ENCODE measurements around the gene CCL1.

- TF ChIP-seq CTCF (IDR thresholded peaks at IDR 0.05) = no peak
- TF ChIP-seq POLR2A (IDR thresholded peaks at IDR 0.05) = no peak
- TF ChIP-seq POLR2AphosphoS5 (IDR thresholded peaks at IDR 0.05; ENCODE audit: insufficient read depth in 1 of 2, low read depth in 1 of 2) = no peak
These were observed 34.2 kb upstream of the CCL1 start for GRCh38 chr17:34397265-34397664.
